Peyer's patch (tissue), 4 donors: ENCODE results near the gene SMIM29. TPM values are rescaled to one million over a fixed set of nuclear protein-coding genes. Genes with fewer than 3 reads are reported as not detected.

Experiments used
- DNase-seq, 3 donors: peaks; one replicate each; pipeline ENCODE4 v3.0.0-alpha.2; 2017 to 2019
- H3K27ac ChIP-seq, 4 donors: fragments of 200-600 bp; sonication (generic); one replicate each; pipeline ENCODE4 v1.5.1; 2016 to 2019
- H3K27me3 ChIP-seq, 2 donors: fragments of 200-600 bp; sonication (generic); one replicate each; pipeline ENCODE4 v1.5.1; 2019
- H3K36me3 ChIP-seq, 3 donors: fragments of 200-600 bp; sonication (generic); one replicate each; pipeline ENCODE4 v1.5.1; 2016 to 2019
- H3K4me1 ChIP-seq, 4 donors: fragments of 200-600 bp; sonication (generic); one replicate each; pipeline ENCODE4 v1.5.1; 2016 to 2019
- H3K4me3 ChIP-seq, 4 donors: fragments of 200-600 bp; sonication (generic); 1 replicate in 3 of 4; 2 replicates in 1 of 4; pipeline ENCODE4 v1.5.1; 2016 to 2019; ENCODE audit warnings: mild to moderate bottlenecking in 1 of 4
- H3K9me3 ChIP-seq, 4 donors: fragments of 200-600 bp; sonication (generic); one replicate each; pipeline ENCODE4 v1.5.1; 2016 to 2019; ENCODE audit warnings: mild to moderate bottlenecking in 1 of 4
- POLR2A ChIP-seq, 2 donors: fragments of 450-650 bp; IDR thresholded peaks; one replicate each; pipeline ENCODE4 v1.5.1; 2017; ENCODE audit warnings: antibody characterized with exemption in 2 of 2, mild to moderate bottlenecking in 2 of 2, moderate library complexity in 2 of 2
- total RNA-seq, 4 donors: library from RNA; depleted of rRNA; stranded (reverse); fragments of >200 nt; gene quantifications; one replicate each; pipeline ENCODE4 v1.1.0, GENCODE V29; 2016
- TF ChIP-seq, protein P1 (sequence below), 6 experiments: fragments of 450-650 bp in 4 of 6; fragments of 200-600 bp in 2 of 6; sonication (generic) in 1 of 6; IDR thresholded peaks; one replicate each; pipeline ENCODE4 v1.5.1; 2017 to 2019; ENCODE audit warnings: antibody characterized with exemption in 6 of 6, mild to moderate bottlenecking in 3 of 6, moderate library complexity in 1 of 6

Gene SMIM29
- total RNA-seq, 4 donors from 2014 or later = 8.9 to 30.5 (median 14.9) TPM

DNA sequence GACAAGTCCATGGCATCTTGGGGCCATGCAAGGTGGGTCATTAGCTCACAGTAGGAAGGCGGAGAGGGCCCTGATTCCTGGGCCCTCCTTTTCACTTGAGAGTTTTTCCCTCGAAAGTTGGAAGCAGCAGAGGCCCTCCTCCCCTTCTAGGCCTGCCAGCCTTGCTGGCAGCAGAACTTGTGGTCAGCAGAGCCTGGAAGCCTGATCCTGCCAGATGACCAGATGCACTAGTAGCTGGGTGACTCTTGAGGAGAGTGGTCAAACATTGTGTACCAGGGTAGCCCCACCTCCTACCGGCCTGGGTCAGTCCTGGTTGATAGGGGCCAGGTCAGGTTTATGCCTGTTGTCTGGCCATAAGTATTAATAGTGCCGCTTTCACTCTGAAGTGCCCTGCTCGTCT lies 15.9 kb downstream of the SMIM29 start:
- Histone ChIP-seq H3K27ac (no peak overlapping the region), H3K4me1 (peaks cover 0 to 10% (median under 1%) of the 10 kb centered on the region in 4 donors), H3K27me3 (no peaks in the 10 kb centered on the region), H3K9me3 (no peaks in the 10 kb centered on the region), H3K36me3 (no peaks in the 10 kb centered on the region), H3K4me3 (no peak overlapping the region)
- DNase-seq = no peak
- TF ChIP-seq POLR2A (IDR thresholded peaks at IDR 0.05) = no peak
- TF ChIP-seq, protein P1, sequence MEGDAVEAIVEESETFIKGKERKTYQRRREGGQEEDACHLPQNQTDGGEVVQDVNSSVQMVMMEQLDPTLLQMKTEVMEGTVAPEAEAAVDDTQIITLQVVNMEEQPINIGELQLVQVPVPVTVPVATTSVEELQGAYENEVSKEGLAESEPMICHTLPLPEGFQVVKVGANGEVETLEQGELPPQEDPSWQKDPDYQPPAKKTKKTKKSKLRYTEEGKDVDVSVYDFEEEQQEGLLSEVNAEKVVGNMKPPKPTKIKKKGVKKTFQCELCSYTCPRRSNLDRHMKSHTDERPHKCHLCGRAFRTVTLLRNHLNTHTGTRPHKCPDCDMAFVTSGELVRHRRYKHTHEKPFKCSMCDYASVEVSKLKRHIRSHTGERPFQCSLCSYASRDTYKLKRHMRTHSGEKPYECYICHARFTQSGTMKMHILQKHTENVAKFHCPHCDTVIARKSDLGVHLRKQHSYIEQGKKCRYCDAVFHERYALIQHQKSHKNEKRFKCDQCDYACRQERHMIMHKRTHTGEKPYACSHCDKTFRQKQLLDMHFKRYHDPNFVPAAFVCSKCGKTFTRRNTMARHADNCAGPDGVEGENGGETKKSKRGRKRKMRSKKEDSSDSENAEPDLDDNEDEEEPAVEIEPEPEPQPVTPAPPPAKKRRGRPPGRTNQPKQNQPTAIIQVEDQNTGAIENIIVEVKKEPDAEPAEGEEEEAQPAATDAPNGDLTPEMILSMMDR (IDR thresholded peaks at IDR 0.05) = no peak

DNA sequence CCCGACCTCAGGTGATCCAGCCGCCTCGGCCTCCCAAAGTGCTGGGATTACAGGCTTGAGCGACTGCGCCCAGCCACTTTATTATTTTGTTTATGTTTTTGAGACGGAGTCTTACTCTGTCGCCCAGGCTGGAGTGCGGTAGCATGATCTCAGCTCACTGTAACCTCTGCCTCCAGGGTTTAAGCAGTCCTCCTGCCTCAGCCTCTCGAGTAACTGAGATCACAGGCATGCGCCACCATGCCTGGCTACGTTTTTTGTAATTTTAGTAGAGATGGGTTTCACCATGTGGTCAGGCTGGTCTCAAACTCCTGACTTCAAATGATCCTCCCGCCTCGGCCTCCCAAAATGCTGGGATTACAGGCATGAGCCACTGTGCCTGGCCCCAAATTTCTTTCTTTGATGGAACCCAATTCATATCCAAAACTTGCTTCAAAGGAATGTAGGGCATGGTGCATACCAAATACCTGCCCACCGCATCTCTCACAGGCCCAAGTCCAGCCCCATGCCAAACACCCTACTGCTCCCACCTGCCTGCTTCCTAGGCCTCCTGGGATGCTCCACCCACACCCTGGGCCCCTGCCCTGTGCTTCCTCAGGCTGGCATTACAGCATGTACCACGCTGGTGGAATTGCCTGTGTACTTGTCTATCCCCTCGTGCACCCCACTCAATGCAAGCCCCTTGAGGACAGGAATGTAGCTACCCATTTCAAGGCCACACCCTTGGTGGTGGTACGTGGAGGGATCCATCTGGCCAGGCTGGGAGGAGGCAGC lies 17.1 kb downstream of the SMIM29 start:
- no peaks in the 10 kb centered on the region for H3K27me3 ChIP-seq
- TF ChIP-seq, protein P1 (IDR thresholded peaks at IDR 0.05) = no peak
- TF ChIP-seq POLR2A (IDR thresholded peaks at IDR 0.05) = no peak
- peaks cover 0 to 8% (median 6%) of the 10 kb centered on the region in 4 donors for H3K4me1 ChIP-seq
- no peak overlapping the region for H3K27ac ChIP-seq
- DNase-seq = no peak
- H3K36me3 ChIP-seq = no peaks in the 10 kb centered on the region
- H3K9me3 ChIP-seq = no peaks in the 10 kb centered on the region
- H3K4me3 ChIP-seq = no peak overlapping the region

DNA sequence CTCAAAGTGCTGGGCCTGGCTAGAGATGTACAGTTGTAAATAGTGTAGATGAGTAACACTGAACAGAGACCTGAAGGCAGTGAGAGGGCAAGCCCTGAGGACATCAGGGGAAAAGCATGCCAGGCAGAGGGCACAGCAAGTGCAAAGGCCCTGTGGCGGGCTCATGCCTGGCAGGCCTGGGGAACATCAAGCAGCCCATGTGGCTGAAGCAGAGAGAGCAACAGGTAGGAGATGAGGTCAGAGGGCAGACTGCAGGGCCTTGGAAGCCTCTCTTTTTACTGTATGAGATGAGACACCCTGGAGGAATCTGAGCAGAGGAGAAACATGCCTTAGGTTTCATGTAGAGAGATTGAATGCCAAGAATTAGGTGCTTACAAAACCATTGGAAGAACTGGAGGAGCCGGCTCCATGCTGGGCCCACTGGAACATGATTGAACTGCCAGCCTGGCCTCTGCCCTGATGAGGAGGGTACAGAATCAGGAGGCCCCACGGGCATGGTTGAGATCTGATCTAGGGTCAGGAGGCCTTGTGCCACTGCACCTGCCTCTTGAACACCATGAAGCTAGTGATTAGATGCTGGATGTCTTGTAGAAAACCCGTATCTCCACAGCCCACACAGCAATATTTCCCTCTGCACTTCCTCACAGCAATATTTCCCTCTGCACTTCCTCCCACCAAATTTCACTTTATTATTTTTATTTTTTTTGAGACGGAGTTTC lies 18.0 kb downstream of the SMIM29 start:
- Histone ChIP-seq H3K27me3 (no peaks in the 10 kb centered on the region), H3K27ac (no peak overlapping the region), H3K4me3 (no peak overlapping the region), H3K4me1 (peaks cover 0 to 6% (median 3%) of the 10 kb centered on the region in 4 donors), H3K9me3 (no peaks in the 10 kb centered on the region), H3K36me3 (no peaks in the 10 kb centered on the region)
- DNase-seq = no peak
- no peak for TF ChIP-seq POLR2A (IDR thresholded peaks at IDR 0.05)
- TF ChIP-seq, protein P1 (IDR thresholded peaks at IDR 0.05) = no peak

DNA sequence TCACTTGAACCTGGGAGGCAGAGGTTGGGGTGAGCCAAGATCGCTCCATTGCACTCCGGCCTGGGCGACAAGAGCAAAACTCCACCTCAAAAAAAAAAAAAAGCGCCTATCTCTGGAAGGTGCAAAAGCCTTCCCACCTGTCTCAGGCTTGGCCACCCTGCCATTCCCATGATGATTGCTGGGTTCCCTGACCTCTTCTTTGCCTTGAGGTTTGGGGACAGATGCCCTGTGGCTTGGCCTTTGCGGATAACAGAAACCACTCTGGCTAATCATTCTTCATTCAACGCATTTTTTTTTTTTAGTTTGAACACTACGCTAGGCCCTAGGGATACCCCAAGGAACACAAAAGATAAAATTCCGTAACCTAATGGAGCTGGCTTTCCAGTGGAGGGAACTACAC lies 18.9 kb downstream of the SMIM29 start:
- no peaks in the 10 kb centered on the region for H3K36me3 ChIP-seq
- peaks cover 0 to 6% (median 2%) of the 10 kb centered on the region in 4 donors for H3K4me1 ChIP-seq
- no peaks in the 10 kb centered on the region for H3K27me3 ChIP-seq
- H3K27ac ChIP-seq = no peak overlapping the region
- no peak for DNase-seq
- no peaks in the 10 kb centered on the region for H3K9me3 ChIP-seq
- TF ChIP-seq, protein P1 (IDR thresholded peaks at IDR 0.05) = no peak
- no peak overlapping the region for H3K4me3 ChIP-seq

DNA sequence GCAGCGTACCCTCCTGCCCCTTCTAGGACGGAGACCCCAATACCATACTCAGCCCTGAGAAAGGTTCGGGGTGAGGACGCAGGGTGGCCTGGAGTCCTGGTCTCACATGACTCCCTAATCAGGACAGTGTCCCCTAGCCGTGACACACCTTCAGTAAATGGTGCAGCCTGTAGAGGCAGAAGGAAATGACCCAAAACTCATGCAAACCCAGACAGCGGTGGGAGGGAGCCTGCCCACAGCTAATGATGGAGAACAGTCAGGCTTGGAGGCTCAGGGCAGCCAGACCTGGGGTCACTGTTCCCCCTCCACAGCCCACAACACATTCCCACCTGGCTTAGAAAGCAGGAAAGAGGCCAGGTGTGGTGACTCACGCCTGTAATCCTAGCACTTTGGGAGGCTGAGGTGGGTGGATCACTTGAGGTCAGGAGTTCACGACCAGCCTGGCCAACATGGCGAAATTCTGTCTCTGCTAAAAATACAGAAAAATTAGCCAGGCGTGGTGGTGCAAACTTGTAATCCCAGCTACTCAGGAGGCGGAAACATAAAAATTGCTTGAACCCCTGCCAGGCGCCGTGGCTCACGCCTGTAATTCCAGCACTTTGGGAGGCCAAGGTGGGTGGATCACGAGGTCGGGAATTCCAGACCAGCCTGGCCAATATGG lies 20.9 kb downstream of the SMIM29 start:
- no peak overlapping the region for H3K4me3 ChIP-seq
- H3K27me3 ChIP-seq = no peaks in the 10 kb centered on the region
- TF ChIP-seq, protein P1 (IDR thresholded peaks at IDR 0.05) = no peak
- no peak for TF ChIP-seq POLR2A (IDR thresholded peaks at IDR 0.05)
- H3K4me1 ChIP-seq = peaks cover 0 to 9% (median 7%) of the 10 kb centered on the region in 4 donors
- H3K27ac ChIP-seq = peak overlapping the region in 1 of 4 donors; percentile 42
- no peaks in the 10 kb centered on the region for H3K9me3 ChIP-seq
- DNase-seq = no peak
- no peaks in the 10 kb centered on the region for H3K36me3 ChIP-seq
